22Rv1 (cell line): Measurements from ENCODE around the gene GPHA2.

ENCODE experiments used
- ZFX ChIP-seq: fragments of 450-650 bp; IDR thresholded peaks from 2 replicates; pipeline ENCODE4 v1.6.1; 2017; ENCODE audit warnings: antibody characterized with exemption, borderline replicate concordance
- TF ChIP-seq, protein P1 (sequence below): fragments of 450-650 bp; IDR thresholded peaks from 2 replicates; pipeline ENCODE4 v1.5.1; 2017; ENCODE audit warnings: mild to moderate bottlenecking

DNA sequence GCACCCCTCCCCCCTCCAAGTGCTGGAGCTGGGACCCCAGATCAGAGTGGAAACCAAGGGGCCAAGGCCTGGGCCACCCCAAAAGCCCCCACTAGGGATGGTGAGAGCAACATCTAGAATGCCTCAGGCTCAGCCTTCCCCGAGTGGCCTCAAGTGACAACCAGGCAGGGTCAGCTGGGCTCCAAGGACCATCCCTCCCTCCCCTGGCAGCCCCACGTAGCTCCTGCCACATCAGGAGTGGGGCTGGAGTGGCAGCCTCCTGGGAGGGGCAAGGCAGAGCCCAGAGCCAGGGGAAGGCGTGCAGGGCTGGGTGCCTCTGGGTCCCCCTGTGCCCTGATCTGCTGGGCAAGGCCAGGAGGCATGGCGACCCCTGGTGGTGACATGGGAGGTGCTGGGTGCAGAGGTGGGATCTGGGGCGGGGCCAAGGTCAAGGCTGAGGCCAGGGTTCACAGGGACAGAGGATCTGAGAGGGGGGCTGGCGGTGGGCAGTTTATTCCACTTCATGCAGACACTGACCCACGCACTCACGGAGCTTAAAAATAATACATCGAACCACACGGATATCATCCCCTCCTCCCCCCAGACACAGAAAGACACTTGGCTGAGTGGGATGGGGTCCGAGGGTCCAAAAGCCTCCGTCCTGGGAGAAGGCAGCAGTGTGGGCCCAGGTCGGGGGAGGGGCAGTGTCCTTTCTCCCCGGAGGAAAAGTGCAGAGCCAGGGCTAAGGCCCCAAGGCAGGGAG lies 41.5 kb downstream of the GPHA2 start:
- TF ChIP-seq, protein P1, sequence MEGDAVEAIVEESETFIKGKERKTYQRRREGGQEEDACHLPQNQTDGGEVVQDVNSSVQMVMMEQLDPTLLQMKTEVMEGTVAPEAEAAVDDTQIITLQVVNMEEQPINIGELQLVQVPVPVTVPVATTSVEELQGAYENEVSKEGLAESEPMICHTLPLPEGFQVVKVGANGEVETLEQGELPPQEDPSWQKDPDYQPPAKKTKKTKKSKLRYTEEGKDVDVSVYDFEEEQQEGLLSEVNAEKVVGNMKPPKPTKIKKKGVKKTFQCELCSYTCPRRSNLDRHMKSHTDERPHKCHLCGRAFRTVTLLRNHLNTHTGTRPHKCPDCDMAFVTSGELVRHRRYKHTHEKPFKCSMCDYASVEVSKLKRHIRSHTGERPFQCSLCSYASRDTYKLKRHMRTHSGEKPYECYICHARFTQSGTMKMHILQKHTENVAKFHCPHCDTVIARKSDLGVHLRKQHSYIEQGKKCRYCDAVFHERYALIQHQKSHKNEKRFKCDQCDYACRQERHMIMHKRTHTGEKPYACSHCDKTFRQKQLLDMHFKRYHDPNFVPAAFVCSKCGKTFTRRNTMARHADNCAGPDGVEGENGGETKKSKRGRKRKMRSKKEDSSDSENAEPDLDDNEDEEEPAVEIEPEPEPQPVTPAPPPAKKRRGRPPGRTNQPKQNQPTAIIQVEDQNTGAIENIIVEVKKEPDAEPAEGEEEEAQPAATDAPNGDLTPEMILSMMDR: peak; percentile 96
- TF ChIP-seq ZFX: no peak
